ENCODE measurements around the gene ZBTB37. TPM values are rescaled to one million over a fixed set of nuclear protein-coding genes. Genes with fewer than 3 reads are reported as not detected.

Gene ZBTB37
- total RNA-seq, 2 donors from 2014 or later, result 8.8 to 14.3 TPM

DNA sequence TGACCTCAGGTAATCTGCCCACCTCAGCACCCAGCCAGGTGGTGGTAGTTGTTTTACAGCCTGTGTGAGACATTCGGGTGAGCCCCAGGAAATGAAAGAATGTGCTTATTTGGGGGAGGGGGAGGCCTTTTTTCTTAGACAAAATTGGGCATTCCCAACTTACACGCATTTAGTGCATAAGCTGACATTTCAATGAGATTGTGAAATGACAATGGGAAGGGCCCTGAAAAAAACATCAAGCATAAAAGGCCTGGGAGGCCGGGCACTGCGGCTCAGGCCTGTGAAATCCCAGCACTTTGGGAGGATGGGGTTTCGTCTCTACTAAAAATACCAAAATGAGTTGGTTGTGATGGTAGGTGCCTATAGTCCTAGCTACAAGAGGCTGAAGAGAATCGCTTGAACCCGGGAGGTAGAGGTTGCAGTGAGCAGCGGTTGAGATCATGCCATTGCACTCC lies 5.4 kb upstream of the ZBTB37 start:
- H3K36me3 ChIP-seq, result peaks cover 27% of the 10 kb centered on the region
- no peaks in the 10 kb centered on the region for H3K9me3 ChIP-seq
- TF ChIP-seq, protein P1, sequence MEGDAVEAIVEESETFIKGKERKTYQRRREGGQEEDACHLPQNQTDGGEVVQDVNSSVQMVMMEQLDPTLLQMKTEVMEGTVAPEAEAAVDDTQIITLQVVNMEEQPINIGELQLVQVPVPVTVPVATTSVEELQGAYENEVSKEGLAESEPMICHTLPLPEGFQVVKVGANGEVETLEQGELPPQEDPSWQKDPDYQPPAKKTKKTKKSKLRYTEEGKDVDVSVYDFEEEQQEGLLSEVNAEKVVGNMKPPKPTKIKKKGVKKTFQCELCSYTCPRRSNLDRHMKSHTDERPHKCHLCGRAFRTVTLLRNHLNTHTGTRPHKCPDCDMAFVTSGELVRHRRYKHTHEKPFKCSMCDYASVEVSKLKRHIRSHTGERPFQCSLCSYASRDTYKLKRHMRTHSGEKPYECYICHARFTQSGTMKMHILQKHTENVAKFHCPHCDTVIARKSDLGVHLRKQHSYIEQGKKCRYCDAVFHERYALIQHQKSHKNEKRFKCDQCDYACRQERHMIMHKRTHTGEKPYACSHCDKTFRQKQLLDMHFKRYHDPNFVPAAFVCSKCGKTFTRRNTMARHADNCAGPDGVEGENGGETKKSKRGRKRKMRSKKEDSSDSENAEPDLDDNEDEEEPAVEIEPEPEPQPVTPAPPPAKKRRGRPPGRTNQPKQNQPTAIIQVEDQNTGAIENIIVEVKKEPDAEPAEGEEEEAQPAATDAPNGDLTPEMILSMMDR (IDR thresholded peaks at IDR 0.05), result no peak
- no peak overlapping the region for H3K4me3 ChIP-seq
- DNase-seq (ENCODE audit: low spot score) (no peak), ATAC-seq (ENCODE audit: insufficient number of reproducible peaks, low FRiP score, low read depth) (no peak)
- peaks cover 11 to 25% of the 10 kb centered on the region in 2 donors for H3K4me1 ChIP-seq (ENCODE audit: control insufficient read depth in 1 of 2, low read depth in 2 of 2)
- H3K27ac ChIP-seq, result no peak overlapping the region
- no peaks in the 10 kb centered on the region for H3K27me3 ChIP-seq (replicated peaks; ENCODE audit: insufficient read depth)

DNA sequence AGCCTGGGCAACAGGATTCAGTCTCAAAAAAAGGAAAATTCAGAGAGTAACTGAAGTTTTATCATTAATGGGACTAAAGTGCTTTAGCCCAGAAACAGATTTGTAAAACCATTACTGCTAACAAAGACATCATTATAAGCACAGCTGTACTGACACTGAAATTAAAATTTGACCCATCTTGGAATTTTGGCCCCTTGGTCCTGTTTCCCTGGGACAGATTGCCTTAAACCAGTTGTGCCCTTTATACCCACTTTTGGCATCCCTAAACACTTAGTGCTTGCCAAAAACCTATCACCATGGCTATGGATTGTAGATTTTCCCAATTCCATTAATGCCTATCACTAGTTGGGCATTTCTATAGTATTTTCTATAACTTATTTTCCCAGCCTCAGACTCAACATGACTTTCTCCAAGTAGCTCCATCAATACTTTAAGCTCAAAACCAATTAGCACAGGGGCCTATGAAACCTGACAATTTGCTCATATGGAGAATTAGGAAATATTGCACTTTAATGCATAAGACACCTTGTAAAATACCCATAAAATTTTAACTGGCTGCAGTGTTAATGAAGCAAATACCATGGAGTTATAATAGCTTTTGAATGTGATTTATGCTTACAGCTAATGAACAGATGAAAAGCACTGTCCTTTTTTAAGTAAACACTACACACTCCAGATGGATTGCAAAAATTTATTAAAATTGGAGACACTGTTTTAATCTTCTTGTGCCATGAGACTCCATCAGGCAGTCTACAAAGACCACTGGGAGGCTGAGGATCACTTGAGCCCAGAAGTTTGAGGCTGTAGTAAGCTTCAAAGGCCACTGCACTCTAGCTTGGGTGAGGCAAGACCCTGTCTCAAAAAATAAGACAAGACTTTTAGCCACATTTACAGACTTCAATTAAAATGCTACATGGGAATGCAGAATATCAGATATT lies 4.7 kb upstream of the ZBTB37 start:
- TF ChIP-seq, protein P1 (IDR thresholded peaks at IDR 0.05), result no peak
- DNase-seq (ENCODE audit: low spot score) (no peak), ATAC-seq (ENCODE audit: insufficient number of reproducible peaks, low FRiP score, low read depth) (no peak)
- Histone ChIP-seq H3K9me3 (no peaks in the 10 kb centered on the region), H3K27me3 (replicated peaks; ENCODE audit: insufficient read depth) (no peaks in the 10 kb centered on the region), H3K4me3 (no peak overlapping the region), H3K4me1 (ENCODE audit: control insufficient read depth in 1 of 2, low read depth in 2 of 2) (peaks cover 11 to 25% of the 10 kb centered on the region in 2 donors), H3K27ac (no peak overlapping the region), H3K36me3 (peaks cover 27% of the 10 kb centered on the region)

DNA sequence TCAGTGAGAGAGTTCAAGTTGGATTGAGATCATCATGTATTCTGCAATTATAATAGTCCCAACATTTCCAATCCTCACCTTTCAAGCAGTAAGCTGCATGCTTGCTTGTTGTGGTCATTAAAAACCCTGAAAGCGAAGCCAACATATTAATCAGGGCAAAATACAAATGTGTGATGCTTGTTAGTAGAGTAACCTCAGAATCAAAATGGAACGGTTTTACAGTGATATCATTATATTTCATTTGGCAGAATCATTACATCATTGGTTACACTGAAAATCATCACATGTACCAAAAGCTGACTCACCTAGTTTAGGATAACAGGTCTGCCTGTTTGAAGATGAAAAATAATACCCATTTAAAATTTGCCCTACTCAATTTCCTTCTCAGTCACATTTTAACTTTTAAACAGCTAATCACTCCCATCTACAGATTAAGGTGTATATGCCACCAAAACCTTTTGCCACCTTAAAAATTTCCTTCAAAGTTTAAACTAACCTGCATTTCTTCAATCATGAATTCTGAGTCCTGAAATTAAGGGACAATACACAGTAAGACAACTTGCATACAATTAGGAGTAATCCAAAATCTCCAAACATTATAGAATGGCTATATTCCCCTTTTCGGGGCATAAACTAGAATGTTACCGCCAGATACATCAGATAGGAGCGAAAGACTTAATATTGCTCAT lies 3.9 kb upstream of the ZBTB37 start:
- Histone ChIP-seq H3K27ac (no peak overlapping the region), H3K36me3 (peaks cover 27% of the 10 kb centered on the region), H3K9me3 (no peaks in the 10 kb centered on the region), H3K27me3 (replicated peaks; ENCODE audit: insufficient read depth) (no peaks in the 10 kb centered on the region), H3K4me3 (no peak overlapping the region), H3K4me1 (ENCODE audit: control insufficient read depth in 1 of 2, low read depth in 2 of 2) (peaks cover 12 to 32% of the 10 kb centered on the region in 2 donors)
- no peak for DNase-seq (ENCODE audit: low spot score)
- TF ChIP-seq, protein P1 (IDR thresholded peaks at IDR 0.05), result no peak
- no peak for ATAC-seq (ENCODE audit: insufficient number of reproducible peaks, low FRiP score, low read depth)

DNA sequence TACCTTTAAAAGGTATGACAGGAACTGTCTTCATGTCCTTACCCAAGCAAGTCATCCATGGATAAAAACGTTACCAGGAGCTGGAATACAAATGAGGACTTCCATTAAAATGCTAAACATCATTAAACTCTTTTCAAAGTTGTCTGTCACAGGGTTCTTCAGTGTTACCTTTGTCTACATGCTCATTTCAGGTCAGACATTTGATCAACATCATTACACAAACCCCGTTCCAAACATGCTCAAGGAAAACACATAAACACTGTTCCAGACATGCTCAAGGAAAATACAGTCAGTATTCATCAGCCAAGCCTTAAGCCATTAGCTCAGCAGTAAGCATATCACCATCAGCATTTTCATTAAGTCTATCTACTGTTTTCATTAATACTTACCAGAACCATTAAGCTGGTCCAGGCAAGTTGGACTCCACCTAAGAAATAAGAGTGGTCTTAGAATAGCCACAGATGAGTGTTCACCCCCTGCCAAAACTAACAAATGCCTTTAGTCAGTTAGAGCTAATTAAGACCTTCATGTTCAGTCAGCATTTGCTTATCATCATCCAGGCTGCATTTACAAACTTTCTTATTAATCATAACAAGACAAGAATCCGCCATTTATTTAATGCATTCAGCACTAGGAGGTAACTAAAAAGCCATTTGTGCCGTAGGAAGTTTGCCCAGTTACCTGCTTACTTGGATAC lies 2.6 kb upstream of the ZBTB37 start:
- Histone ChIP-seq H3K4me3 (no peak overlapping the region), H3K36me3 (peaks cover 27% of the 10 kb centered on the region), H3K27ac (no peak overlapping the region), H3K4me1 (ENCODE audit: control insufficient read depth in 1 of 2, low read depth in 2 of 2) (peaks cover 14 to 39% of the 10 kb centered on the region in 2 donors), H3K27me3 (replicated peaks; ENCODE audit: insufficient read depth) (no peaks in the 10 kb centered on the region), H3K9me3 (no peaks in the 10 kb centered on the region)
- DNase-seq (ENCODE audit: low spot score) (no peak), ATAC-seq (ENCODE audit: insufficient number of reproducible peaks, low FRiP score, low read depth) (no peak)
- TF ChIP-seq, protein P1 (IDR thresholded peaks at IDR 0.05), result no peak

Data from thoracic aorta (tissue), 2 donors.